Breast epithelium (tissue), 4 donors: ENCODE measurements around the gene ZNF664. TPM values are rescaled to one million over a fixed set of nuclear protein-coding genes. Genes with fewer than 3 reads are reported as not detected.

ENCODE experiments used
- DNase-seq, 2 donors: peaks; one replicate each; pipeline ENCODE4 v3.0.0-alpha.2; 2019; ENCODE audit warnings: low spot score in 2 of 2
- H3K27ac ChIP-seq, 2 donors: fragments of 200-600 bp; sonication (generic) in 1 of 2; one replicate each; pipeline ENCODE4 v1.5.1; 2016 to 2019; ENCODE audit warnings: mild to moderate bottlenecking in 1 of 2
- H3K27me3 ChIP-seq, 2 donors: fragments of 200-600 bp; sonication (generic) in 1 of 2; one replicate each; pipeline versions ENCODE4 v1.5.1 to v1.6.0; 2017 to 2019; ENCODE audit warnings: control low read depth in 1 of 2, mild to moderate bottlenecking in 1 of 2
- H3K36me3 ChIP-seq: fragments of 200-600 bp; one replicate; pipeline ENCODE4 v1.5.1; 2019
- H3K4me1 ChIP-seq, 2 donors: fragments of 200-600 bp; sonication (generic); one replicate each; pipeline ENCODE4 v1.5.1; 2016 to 2019; ENCODE audit warnings: control low read depth in 1 of 2
- H3K4me3 ChIP-seq, 3 donors: fragments of 200-600 bp; sonication (generic); 1 replicate in 2 of 3; 2 replicates in 1 of 3; pipeline ENCODE4 v1.5.1; 2016 to 2019; ENCODE audit warnings: mild to moderate bottlenecking in 3 of 3, moderate library complexity in 2 of 3
- H3K9me3 ChIP-seq, 2 donors: fragments of 200-600 bp; sonication (generic) in 1 of 2; one replicate each; pipeline ENCODE4 v1.5.1; 2016 to 2019; ENCODE audit warnings: control low read depth in 1 of 2
- CTCF ChIP-seq, 3 donors: fragments of 450-650 bp; IDR thresholded peaks; one replicate each; pipeline ENCODE4 v1.5.1; 2016 to 2017; ENCODE audit warnings: antibody characterized with exemption in 3 of 3, mild to moderate bottlenecking in 3 of 3, moderate library complexity in 3 of 3
- POLR2A ChIP-seq: fragments of 450-650 bp; IDR thresholded peaks from one replicate; pipeline ENCODE4 v1.6.1; 2016; ENCODE audit warnings: antibody characterized with exemption, mild to moderate bottlenecking, moderate library complexity
- POLR2AphosphoS5 ChIP-seq, 3 donors: sonication (generic); formaldehyde crosslinking; IDR thresholded peaks; one replicate each; pipeline ENCODE4 v1.6.1; 2017; ENCODE audit warnings: antibody characterized with exemption in 3 of 3
- intact Hi-C: fragments of 100-400 bp; cut with DNase I; formaldehyde crosslinking; loops from one replicate; pipeline ENCODE4 v1.15.1; 2023; ENCODE audit warnings: low total_unique reads
- total RNA-seq, 3 donors: library from RNA; depleted of rRNA; stranded (reverse); fragments of >200 nt; gene quantifications; one replicate each; pipeline ENCODE4 v1.1.0, GENCODE V29; 2016

The ZNF664 gene
- total RNA-seq, 3 donors from 2014 or later: 78.3 to 113 (median 97.8) TPM

- Histone ChIP-seq H3K27ac (no peak overlapping the region), H3K4me1 (no peaks in the 10 kb centered on the region), H3K9me3 (no peaks in the 10 kb centered on the region), H3K4me3 (no peak overlapping the region), H3K36me3 (no peaks in the 10 kb centered on the region), H3K27me3 (no peaks in the 10 kb centered on the region)
- no peak for DNase-seq
- TF ChIP-seq POLR2A (no peak), CTCF (IDR thresholded peaks at IDR 0.05) (no peak), POLR2AphosphoS5 (IDR thresholded peaks at IDR 0.05) (no peak)
- intact Hi-C loops: no loop called here
Observed at GRCh38 chr12:123979566-123979965, 6.6 kb downstream of the ZNF664 start.

- Histone ChIP-seq H3K36me3 (no peaks in the 10 kb centered on the region), H3K27ac (no peak overlapping the region), H3K4me1 (no peaks in the 10 kb centered on the region), H3K4me3 (no peak overlapping the region), H3K27me3 (no peaks in the 10 kb centered on the region), H3K9me3 (no peaks in the 10 kb centered on the region)
- TF ChIP-seq POLR2A: no peak
- TF ChIP-seq CTCF (IDR thresholded peaks at IDR 0.05): no peak
- no peak for TF ChIP-seq POLR2AphosphoS5 (IDR thresholded peaks at IDR 0.05)
- no peak for DNase-seq
- intact Hi-C loops: no loop called here
Observed at GRCh38 chr12:123982269-123982668, 9.3 kb downstream of the ZNF664 start.

GRCh38 chr12:123983822-123984485 lies 10.9 kb downstream of the ZNF664 start:
- Histone ChIP-seq H3K36me3 (no peaks in the 10 kb centered on the region), H3K27me3 (no peaks in the 10 kb centered on the region), H3K4me1 (no peaks in the 10 kb centered on the region), H3K27ac (peak overlapping the region; percentile 9 to 54), H3K4me3 (no peak overlapping the region), H3K9me3 (no peaks in the 10 kb centered on the region)
- DNase-seq: no peak
- TF ChIP-seq CTCF (IDR thresholded peaks at IDR 0.05) (peak in 1 of 3 donors; percentile 53), POLR2AphosphoS5 (IDR thresholded peaks at IDR 0.05) (peak in 1 of 3 donors; percentile 54), POLR2A (no peak)
- intact Hi-C loops: no loop called here

- no peaks in the 10 kb centered on the region for H3K36me3 ChIP-seq
- H3K4me1 ChIP-seq: peaks cover 0 to 4% of the 10 kb centered on the region in 2 donors
- intact Hi-C loops: no loop called here
- H3K27me3 ChIP-seq: no peaks in the 10 kb centered on the region
- no peak for DNase-seq
- H3K4me3 ChIP-seq: no peak overlapping the region
- TF ChIP-seq CTCF (IDR thresholded peaks at IDR 0.05): no peak
- no peak for TF ChIP-seq POLR2A
- no peak for TF ChIP-seq POLR2AphosphoS5 (IDR thresholded peaks at IDR 0.05)
- H3K27ac ChIP-seq: peak overlapping the region in 1 of 2 donors; percentile 34
- no peaks in the 10 kb centered on the region for H3K9me3 ChIP-seq
Observed at GRCh38 chr12:123984903-123985302, 11.9 kb downstream of the ZNF664 start.

- H3K4me1 ChIP-seq: peaks cover 0 to 15% of the 10 kb centered on the region in 2 donors
Observed at GRCh38 chr12:123986374-123986965, 13.5 kb downstream of the ZNF664 start.

More at GRCh38 chr12:123986374-123986965, 13.5 kb downstream of the ZNF664 start:
- Histone ChIP-seq H3K4me3 (no peak overlapping the region), H3K36me3 (no peaks in the 10 kb centered on the region), H3K27ac (peak overlapping the region; percentile 14 to 41), H3K9me3 (no peaks in the 10 kb centered on the region), H3K27me3 (no peaks in the 10 kb centered on the region)
- TF ChIP-seq POLR2A (no peak), CTCF (IDR thresholded peaks at IDR 0.05) (no peak), POLR2AphosphoS5 (IDR thresholded peaks at IDR 0.05) (no peak)
- intact Hi-C loops: no loop called here
- DNase-seq: no peak
